ENCODE results near the gene ADPRHL1. TPM values are rescaled to one million over a fixed set of nuclear protein-coding genes. Genes with fewer than 3 reads are reported as not detected.

ADPRHL1 gene
- total RNA-seq = 1 to 10 TPM; 4.0 to 7.8 TPM
- long read RNA-seq, partial matches to known transcripts = 1 of 7 reads
- long read RNA-seq, other reads (novel, unspliced or antisense) = 1 of 7 reads

- no peak for DNase-seq
- ATAC-seq = no peak
- intact Hi-C loops (cut with DNase I, micrococcal nuclease) = no loop called here
Measured at GRCh38 chr13:113452942-113453901, at the start of gene ADPRHL1. TSS of gene ADPRHL1 (minus strand) at chr13:113453488. CDS start at chr13:113453437, 51 bp downstream.

- ATAC-seq (no peak), DNase-seq (no peak)
- intact Hi-C loops (cut with DNase I, micrococcal nuclease) = no loop called here
Measured at GRCh38 chr13:113502686-113503085, 49.4 kb upstream of the ADPRHL1 start.

GRCh38 chr13:113500530-113501265 is 47.4 kb upstream of the ADPRHL1 start:
- no peak for ATAC-seq
- intact Hi-C loops (cut with DNase I, micrococcal nuclease) = no loop called here
- no peak for DNase-seq

GRCh38 chr13:113499936-113500335 is 46.6 kb upstream of the ADPRHL1 start:
- intact Hi-C loops (cut with DNase I, micrococcal nuclease) = no loop called here
- no peak for DNase-seq
- ATAC-seq = no peak

GRCh38 chr13:113498905-113499304 is 45.6 kb upstream of the ADPRHL1 start:
- intact Hi-C loops (cut with DNase I, micrococcal nuclease) = no loop called here
- DNase-seq (no peak), ATAC-seq (no peak)

- intact Hi-C loops (cut with DNase I, micrococcal nuclease) = no loop called here
- ATAC-seq (no peak), DNase-seq (no peak)
Measured at GRCh38 chr13:113497217-113497616, 43.9 kb upstream of the ADPRHL1 start.

GRCh38 chr13:113495494-113496210 is 42.4 kb upstream of the ADPRHL1 start:
- DNase-seq = no peak
- ATAC-seq = no peak
- intact Hi-C loops (cut with DNase I, micrococcal nuclease) = no loop called here

- no peak for DNase-seq
Measured at GRCh38 chr13:113493315-113493951, 40.1 kb upstream of the ADPRHL1 start.

GRCh38 chr13:113491982-113492381 is 38.7 kb upstream of the ADPRHL1 start:
- DNase-seq (no peak), ATAC-seq (no peak)
- intact Hi-C loops (cut with DNase I, micrococcal nuclease) = no loop called here

More at GRCh38 chr13:113493315-113493951, 40.1 kb upstream of the ADPRHL1 start:
- peak; percentile 67 for ATAC-seq
- intact Hi-C loops (cut with DNase I, micrococcal nuclease) = no loop called here

- intact Hi-C loops (cut with DNase I, micrococcal nuclease) = no loop called here
- ATAC-seq = no peak
- DNase-seq = peak; percentile 37 to 45
Measured at GRCh38 chr13:113491418-113491883, 38.2 kb upstream of the ADPRHL1 start.

GRCh38 chr13:113490496-113491417 is 37.5 kb upstream of the ADPRHL1 start, which contains the start of gene DCUN1D2:
TSS of gene DCUN1D2 (minus strand) at chr13:113490711. CDS start at chr13:113490669, 42 bp downstream.
- DNase-seq (peak; percentile 90 to 94), ATAC-seq (peak; percentile 81)
- intact Hi-C loops (cut with DNase I, micrococcal nuclease) = no loop called here

- DNase-seq = no peak
Measured at GRCh38 chr13:113489549-113490495, 36.5 kb upstream of the ADPRHL1 start.

GRCh38 chr13:113489171-113489548 is 35.9 kb upstream of the ADPRHL1 start:
- intact Hi-C loops (cut with DNase I, micrococcal nuclease) = no loop called here
- no peak for ATAC-seq

More at GRCh38 chr13:113489549-113490495, 36.5 kb upstream of the ADPRHL1 start:
- peak; percentile 10 for ATAC-seq
- intact Hi-C loops (cut with DNase I, micrococcal nuclease) = no loop called here

GRCh38 chr13:113488283-113488682 is 35.0 kb upstream of the ADPRHL1 start:
- no peak for DNase-seq
- intact Hi-C loops (cut with DNase I, micrococcal nuclease) = no loop called here
- ATAC-seq = no peak

More at GRCh38 chr13:113489171-113489548, 35.9 kb upstream of the ADPRHL1 start:
- DNase-seq = no peak

GRCh38 chr13:113486698-113487097 is 33.4 kb upstream of the ADPRHL1 start:
- intact Hi-C loops (cut with DNase I, micrococcal nuclease) = no loop called here
- no peak for ATAC-seq
- DNase-seq = no peak

GRCh38 chr13:113485545-113485944 is 32.3 kb upstream of the ADPRHL1 start:
- ATAC-seq = no peak

More at GRCh38 chr13:113485545-113485944, 32.3 kb upstream of the ADPRHL1 start:
- DNase-seq = no peak
- intact Hi-C loops (cut with DNase I, micrococcal nuclease) = no loop called here

All from left colon (tissue), 2 donors.